Measurements from ENCODE around the gene POU2F3. TPM values are rescaled to one million over a fixed set of nuclear protein-coding genes. Genes with fewer than 3 reads are reported as not detected.
A peak's percentile ranks its signal among the peaks of the same experiment; 100 is the strongest.

The POU2F3 gene
- total and polyA plus RNA-seq, 2 of the 8 experiments (the other 6 are each of a cell fraction or from before 2014, with no cell fraction given) = 1.0 to 2.1 TPM

DNA sequence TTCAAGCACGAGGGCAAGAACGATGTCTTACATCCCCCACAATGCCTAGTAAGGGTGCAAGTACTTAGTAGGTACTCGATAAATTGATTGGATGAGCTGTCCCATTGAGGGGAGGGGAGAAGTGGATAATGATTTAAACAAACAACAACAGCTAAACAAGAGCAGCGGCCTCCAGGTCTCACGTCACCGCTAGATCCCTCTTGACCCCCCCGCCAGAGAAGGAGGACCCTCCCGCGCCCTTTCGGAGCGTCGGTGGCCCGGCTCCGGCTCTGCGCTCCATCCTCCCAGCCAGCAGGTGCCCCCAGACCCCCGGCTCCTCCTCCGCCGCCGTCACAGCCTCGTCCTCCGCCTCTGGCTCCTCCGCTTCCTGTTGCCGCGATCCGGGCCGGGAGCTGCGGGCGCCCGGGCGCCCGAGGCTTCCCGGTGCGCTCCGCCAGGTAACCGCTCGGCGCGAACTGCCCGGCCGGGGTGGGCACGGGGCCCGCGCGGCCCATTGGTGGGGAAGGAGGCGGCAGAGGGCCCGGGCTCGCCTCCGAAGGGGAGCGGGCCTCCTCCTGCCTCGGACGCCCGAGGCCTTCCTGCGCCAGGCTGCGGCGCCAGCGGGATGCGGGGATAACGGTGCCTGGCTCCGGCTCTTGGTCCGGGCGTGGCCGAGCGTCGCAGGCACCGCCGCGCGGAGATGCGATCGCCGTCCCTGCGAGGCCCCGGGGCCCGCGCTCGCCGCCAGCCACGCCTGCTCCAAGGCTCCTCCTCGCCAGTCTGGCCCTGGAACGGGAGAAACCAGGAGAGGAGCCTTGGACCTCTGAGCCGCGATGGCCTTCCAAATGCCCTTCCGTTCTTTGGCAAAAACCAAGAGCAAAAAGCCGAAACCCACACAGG lies 85.2 kb downstream of the POU2F3 start, which contains the start of gene TLCD5 (continued):
- no peak; the same call in 1 of the 2 replicates for TF ChIP-seq SP4 (IDR thresholded peaks at IDR 0.05; ENCODE audit: low read length)
- peak; percentile 30; the same call in 1 of the 2 replicates for TF ChIP-seq POLR2AphosphoS5 (IDR thresholded peaks at IDR 0.05; ENCODE audit: low read depth, low read length)
- TF ChIP-seq NRF1 (IDR thresholded peaks at IDR 0.05; ENCODE audit: low read depth, low read length) = no peak
- TF ChIP-seq BRCA1 (IDR thresholded peaks at IDR 0.05; ENCODE audit: low read depth, low read length) = no peak
- no peak for TF ChIP-seq POU5F1 (IDR thresholded peaks at IDR 0.05; ENCODE audit: low read depth, low read length)
- no peak for TF ChIP-seq CEBPB (IDR thresholded peaks at IDR 0.05; ENCODE audit: low read depth, low read length)
- TF ChIP-seq, protein P1, sequence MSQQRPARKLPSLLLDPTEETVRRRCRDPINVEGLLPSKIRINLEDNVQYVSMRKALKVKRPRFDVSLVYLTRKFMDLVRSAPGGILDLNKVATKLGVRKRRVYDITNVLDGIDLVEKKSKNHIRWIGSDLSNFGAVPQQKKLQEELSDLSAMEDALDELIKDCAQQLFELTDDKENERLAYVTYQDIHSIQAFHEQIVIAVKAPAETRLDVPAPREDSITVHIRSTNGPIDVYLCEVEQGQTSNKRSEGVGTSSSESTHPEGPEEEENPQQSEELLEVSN (IDR thresholded peaks at IDR 0.05) = peak; percentile 35; the same call in 1 of the 2 replicates
- TF ChIP-seq, protein P2, sequence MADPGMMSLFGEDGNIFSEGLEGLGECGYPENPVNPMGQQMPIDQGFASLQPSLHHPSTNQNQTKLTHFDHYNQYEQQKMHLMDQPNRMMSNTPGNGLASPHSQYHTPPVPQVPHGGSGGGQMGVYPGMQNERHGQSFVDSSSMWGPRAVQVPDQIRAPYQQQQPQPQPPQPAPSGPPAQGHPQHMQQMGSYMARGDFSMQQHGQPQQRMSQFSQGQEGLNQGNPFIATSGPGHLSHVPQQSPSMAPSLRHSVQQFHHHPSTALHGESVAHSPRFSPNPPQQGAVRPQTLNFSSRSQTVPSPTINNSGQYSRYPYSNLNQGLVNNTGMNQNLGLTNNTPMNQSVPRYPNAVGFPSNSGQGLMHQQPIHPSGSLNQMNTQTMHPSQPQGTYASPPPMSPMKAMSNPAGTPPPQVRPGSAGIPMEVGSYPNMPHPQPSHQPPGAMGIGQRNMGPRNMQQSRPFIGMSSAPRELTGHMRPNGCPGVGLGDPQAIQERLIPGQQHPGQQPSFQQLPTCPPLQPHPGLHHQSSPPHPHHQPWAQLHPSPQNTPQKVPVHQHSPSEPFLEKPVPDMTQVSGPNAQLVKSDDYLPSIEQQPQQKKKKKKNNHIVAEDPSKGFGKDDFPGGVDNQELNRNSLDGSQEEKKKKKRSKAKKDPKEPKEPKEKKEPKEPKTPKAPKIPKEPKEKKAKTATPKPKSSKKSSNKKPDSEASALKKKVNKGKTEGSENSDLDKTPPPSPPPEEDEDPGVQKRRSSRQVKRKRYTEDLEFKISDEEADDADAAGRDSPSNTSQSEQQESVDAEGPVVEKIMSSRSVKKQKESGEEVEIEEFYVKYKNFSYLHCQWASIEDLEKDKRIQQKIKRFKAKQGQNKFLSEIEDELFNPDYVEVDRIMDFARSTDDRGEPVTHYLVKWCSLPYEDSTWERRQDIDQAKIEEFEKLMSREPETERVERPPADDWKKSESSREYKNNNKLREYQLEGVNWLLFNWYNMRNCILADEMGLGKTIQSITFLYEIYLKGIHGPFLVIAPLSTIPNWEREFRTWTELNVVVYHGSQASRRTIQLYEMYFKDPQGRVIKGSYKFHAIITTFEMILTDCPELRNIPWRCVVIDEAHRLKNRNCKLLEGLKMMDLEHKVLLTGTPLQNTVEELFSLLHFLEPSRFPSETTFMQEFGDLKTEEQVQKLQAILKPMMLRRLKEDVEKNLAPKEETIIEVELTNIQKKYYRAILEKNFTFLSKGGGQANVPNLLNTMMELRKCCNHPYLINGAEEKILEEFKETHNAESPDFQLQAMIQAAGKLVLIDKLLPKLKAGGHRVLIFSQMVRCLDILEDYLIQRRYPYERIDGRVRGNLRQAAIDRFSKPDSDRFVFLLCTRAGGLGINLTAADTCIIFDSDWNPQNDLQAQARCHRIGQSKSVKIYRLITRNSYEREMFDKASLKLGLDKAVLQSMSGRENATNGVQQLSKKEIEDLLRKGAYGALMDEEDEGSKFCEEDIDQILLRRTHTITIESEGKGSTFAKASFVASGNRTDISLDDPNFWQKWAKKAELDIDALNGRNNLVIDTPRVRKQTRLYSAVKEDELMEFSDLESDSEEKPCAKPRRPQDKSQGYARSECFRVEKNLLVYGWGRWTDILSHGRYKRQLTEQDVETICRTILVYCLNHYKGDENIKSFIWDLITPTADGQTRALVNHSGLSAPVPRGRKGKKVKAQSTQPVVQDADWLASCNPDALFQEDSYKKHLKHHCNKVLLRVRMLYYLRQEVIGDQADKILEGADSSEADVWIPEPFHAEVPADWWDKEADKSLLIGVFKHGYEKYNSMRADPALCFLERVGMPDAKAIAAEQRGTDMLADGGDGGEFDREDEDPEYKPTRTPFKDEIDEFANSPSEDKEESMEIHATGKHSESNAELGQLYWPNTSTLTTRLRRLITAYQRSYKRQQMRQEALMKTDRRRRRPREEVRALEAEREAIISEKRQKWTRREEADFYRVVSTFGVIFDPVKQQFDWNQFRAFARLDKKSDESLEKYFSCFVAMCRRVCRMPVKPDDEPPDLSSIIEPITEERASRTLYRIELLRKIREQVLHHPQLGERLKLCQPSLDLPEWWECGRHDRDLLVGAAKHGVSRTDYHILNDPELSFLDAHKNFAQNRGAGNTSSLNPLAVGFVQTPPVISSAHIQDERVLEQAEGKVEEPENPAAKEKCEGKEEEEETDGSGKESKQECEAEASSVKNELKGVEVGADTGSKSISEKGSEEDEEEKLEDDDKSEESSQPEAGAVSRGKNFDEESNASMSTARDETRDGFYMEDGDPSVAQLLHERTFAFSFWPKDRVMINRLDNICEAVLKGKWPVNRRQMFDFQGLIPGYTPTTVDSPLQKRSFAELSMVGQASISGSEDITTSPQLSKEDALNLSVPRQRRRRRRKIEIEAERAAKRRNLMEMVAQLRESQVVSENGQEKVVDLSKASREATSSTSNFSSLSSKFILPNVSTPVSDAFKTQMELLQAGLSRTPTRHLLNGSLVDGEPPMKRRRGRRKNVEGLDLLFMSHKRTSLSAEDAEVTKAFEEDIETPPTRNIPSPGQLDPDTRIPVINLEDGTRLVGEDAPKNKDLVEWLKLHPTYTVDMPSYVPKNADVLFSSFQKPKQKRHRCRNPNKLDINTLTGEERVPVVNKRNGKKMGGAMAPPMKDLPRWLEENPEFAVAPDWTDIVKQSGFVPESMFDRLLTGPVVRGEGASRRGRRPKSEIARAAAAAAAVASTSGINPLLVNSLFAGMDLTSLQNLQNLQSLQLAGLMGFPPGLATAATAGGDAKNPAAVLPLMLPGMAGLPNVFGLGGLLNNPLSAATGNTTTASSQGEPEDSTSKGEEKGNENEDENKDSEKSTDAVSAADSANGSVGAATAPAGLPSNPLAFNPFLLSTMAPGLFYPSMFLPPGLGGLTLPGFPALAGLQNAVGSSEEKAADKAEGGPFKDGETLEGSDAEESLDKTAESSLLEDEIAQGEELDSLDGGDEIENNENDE (IDR thresholded peaks at IDR 0.05; ENCODE audit: insufficient replicate concordance, low read length) = no peak
- TF ChIP-seq KDM4A (IDR thresholded peaks at IDR 0.05; ENCODE audit: low read depth, low read length, severe bottlenecking) = peak; percentile 86
